A549 (cell line): ENCODE data around the gene FAM89A. TPM values are rescaled to one million over a fixed set of nuclear protein-coding genes. Genes with fewer than 3 reads are reported as not detected.

Experiments
- ATAC-seq, 2 experiments: fragments of 200-7000 bp in 1 of 2; fragments of >200 bp in 1 of 2; cut with Nextera tagmentation in 1 of 2; cut with Tn5 transposase in 1 of 2; 3 replicates each; pipeline versions ENCODE4 v1.8.0 to v1.9.1; 2018 to 2020; ENCODE audit warnings: mild to moderate bottlenecking in 1 of 2, moderate library complexity in 1 of 2
- CTCF ChIA-PET: fragments of 300-600 bp; sonication (Branson Sonifier 250); formaldehyde crosslinking; extraction: SDS; loops from one replicate; lab custom pipeline; 2021; ENCODE audit warnings: antibody characterized with exemption, inconsistent platforms; lab: Yijun Ruan, JAX
- POLR2A ChIA-PET: fragments of 350-600 bp; formaldehyde crosslinking; extraction: SDS; loops from one replicate; lab custom pipeline; 2021; ENCODE audit warnings: antibody characterized with exemption, inconsistent platforms; lab: Yijun Ruan, JAX
- DNase-seq, 2 experiments: peaks; one replicate each; pipeline versions ENCODE4 v3.0.0 to v3.0.0-alpha.2; 2011 to 2016; ENCODE audit warnings: low read depth in 1 of 2, low spot score in 1 of 2
- FAIRE-seq: peaks from 2 replicates; lab custom pipeline; 2011; peaks lifted over from hg19 to GRCh38; lab: Jason Lieb, UNC
- H3K27ac ChIP-seq, 2 experiments: fragments of >200 bp; sonication (Bioruptor Twin); formaldehyde crosslinking; 3 replicates each; pipeline ENCODE4 v1.5.1; 2016 to 2017
- H3K4me1 ChIP-seq: fragments of >200 bp; sonication (Bioruptor Twin); formaldehyde crosslinking; 3 replicates; pipeline ENCODE4 v1.6.1; 2016
- H3K4me2 ChIP-seq: fragments of >200 bp; sonication (Bioruptor Twin); formaldehyde crosslinking; 3 replicates; pipeline ENCODE4 v1.6.1; 2016
- H3K4me3 ChIP-seq: fragments of >200 bp; sonication (Bioruptor Twin); formaldehyde crosslinking; 3 replicates; pipeline ENCODE4 v1.5.1; 2016
- H3K9me3 ChIP-seq: fragments of >200 bp; sonication (Bioruptor Twin); formaldehyde crosslinking; 3 replicates; pipeline ENCODE4 v1.6.1; 2016
- ATOH8 ChIP-seq: fragments of 250-450 bp; sonication (Bioruptor Pico); IDR thresholded peaks from 2 replicates; pipeline ENCODE4 v1.5.0; 2020; ENCODE audit warnings: low read depth, mild to moderate bottlenecking, moderate library complexity
- BCL3 ChIP-seq: fragments of >200 bp; sonication (Bioruptor Twin); formaldehyde crosslinking; IDR thresholded peaks from 3 replicates; pipeline ENCODE4 v1.6.1; 2016
- CBX2 ChIP-seq: fragments of 200-600 bp; sonication (generic); IDR thresholded peaks from 2 replicates; pipeline ENCODE4 v1.6.1; 2016; ENCODE audit warnings: low read depth, mild to moderate bottlenecking, borderline replicate concordance
- CHD2 ChIP-seq: fragments of 150-350 bp; IDR thresholded peaks from 2 replicates; pipeline ENCODE4 v1.6.1; 2014; ENCODE audit warnings: low read length; ENCODE audit not compliant: partially characterized antibody
- CHD4 ChIP-seq: fragments of 200-600 bp; sonication (generic); IDR thresholded peaks from 2 replicates; pipeline ENCODE4 v1.6.1; 2016; ENCODE audit warnings: antibody characterized with exemption, mild to moderate bottlenecking, borderline replicate concordance
- EHMT2 ChIP-seq: fragments of 200-600 bp; sonication (generic); IDR thresholded peaks from 2 replicates; pipeline ENCODE4 v1.6.1; 2016; ENCODE audit warnings: antibody characterized with exemption, low read depth, mild to moderate bottlenecking, moderate library complexity
- GATA3 ChIP-seq: IDR thresholded peaks from 2 replicates; pipeline ENCODE4 v1.6.1; 2012; ENCODE audit warnings: borderline replicate concordance
- HES2 ChIP-seq: fragments of >200 bp; sonication (Bioruptor Twin); formaldehyde crosslinking; IDR thresholded peaks from 2 replicates; pipeline ENCODE4 v1.6.1; 2016
- HMGXB4 ChIP-seq: fragments of 250-450 bp; sonication (Bioruptor Pico); IDR thresholded peaks from 2 replicates; pipeline ENCODE4 v1.5.0; 2021; ENCODE audit warnings: mild to moderate bottlenecking, moderate library complexity, borderline replicate concordance
- JUNB ChIP-seq: fragments of >200 bp; sonication (Bioruptor Twin); formaldehyde crosslinking; IDR thresholded peaks from 2 replicates; pipeline ENCODE4 v1.6.1; 2016
- MAFK ChIP-seq: fragments of 450-650 bp; IDR thresholded peaks from 2 replicates; pipeline ENCODE4 v1.6.1; 2014; ENCODE audit not compliant: partially characterized antibody
- MAX ChIP-seq: IDR thresholded peaks from 2 replicates; pipeline ENCODE4 v1.6.1; 2012
- MYC ChIP-seq: IDR thresholded peaks from 2 replicates; pipeline ENCODE4 v1.6.1; 2012; ENCODE audit warnings: mild to moderate bottlenecking, inconsistent platforms, low read length, improper control_type of control experiment, borderline replicate concordance
- NFE2L2 ChIP-seq: fragments of 150-350 bp; conservative IDR thresholded peaks from 2 replicates; pipeline ENCODE4 v1.6.1; 2014; ENCODE audit warnings: low read length
- NPAS2 ChIP-seq: fragments of 250-450 bp; sonication (Bioruptor Pico); IDR thresholded peaks from 2 replicates; pipeline ENCODE4 v1.8.0; 2022; ENCODE audit warnings: mild to moderate bottlenecking, moderate library complexity, borderline replicate concordance
- NR3C1 ChIP-seq: fragments of >200 bp; sonication (Bioruptor Twin); formaldehyde crosslinking; IDR thresholded peaks from 3 replicates; pipeline ENCODE4 v1.6.1; 2017
- PBX3 ChIP-seq: IDR thresholded peaks from 2 replicates; pipeline ENCODE4 v1.6.1; 2012
- PHF8 ChIP-seq: fragments of 200-600 bp; sonication (generic); IDR thresholded peaks from 2 replicates; pipeline ENCODE4 v1.6.1; 2016; ENCODE audit warnings: low read depth, mild to moderate bottlenecking, antibody characterized with exemption, moderate library complexity, borderline replicate concordance
- POLR2A ChIP-seq: IDR thresholded peaks from 2 replicates; pipeline ENCODE4 v1.6.1; 2012; ENCODE audit warnings: mild to moderate bottlenecking, low read length
- POLR2AphosphoS2 ChIP-seq: conservative IDR thresholded peaks from 2 replicates; pipeline ENCODE4 v1.6.1; 2012; ENCODE audit warnings: low read length, improper control_type of control experiment, inconsistent platforms
- REST ChIP-seq: fragments of 200-600 bp; sonication (generic); IDR thresholded peaks from 2 replicates; pipeline ENCODE4 v1.6.1; 2016; ENCODE audit warnings: antibody characterized with exemption, mild to moderate bottlenecking, moderate library complexity
- TFCP2L1 ChIP-seq: fragments of 250-450 bp; sonication (Bioruptor Pico); IDR thresholded peaks from 2 replicates; pipeline ENCODE4 v1.5.0; 2021; ENCODE audit warnings: mild to moderate bottlenecking
- TP53 ChIP-seq: fragments of 250-450 bp; sonication (Bioruptor Pico); IDR thresholded peaks from 2 replicates; pipeline ENCODE4 v1.5.0; 2021; ENCODE audit warnings: mild to moderate bottlenecking, moderate library complexity
- ZNF302 ChIP-seq: fragments of 250-450 bp; sonication (Bioruptor Pico); IDR thresholded peaks from 2 replicates; pipeline ENCODE4 v1.9.0; 2021; ENCODE audit warnings: inconsistent platforms, mild to moderate bottlenecking, moderate library complexity
- WGBS: methylation state at CpG from one replicate; pipeline ENCODE4 v1.1.6; 2017; ENCODE audit errors: missing lambda C conversion rate; 5-methylcytosine and 5-hydroxymethylcytosine counted together
- polyA plus RNA-seq, 4 experiments: library from polyadenylated mRNA; depleted of rRNA in 3 of 4; stranded (reverse); fragments of >200 nt; fragmentation: RNase III in 1 of 4; extraction: RNeasy Plus Mini Kit Qiagen cat#74134 plus additional on column Dnase treatment in 1 of 4; gene quantifications; 2 replicates in 3 of 4; 3 replicates in 1 of 4; pipeline ENCODE4 v1.2.3, GENCODE V29; 2011 to 2017

FAM89A gene
- polyA plus RNA-seq, 2 of the 4 experiments (the other 2 are of a cell fraction), result 13.3 to 25.3 TPM

- TF ChIP-seq NR3C1 (no peak), ZNF302 (CRISPR knock-in tag) (no peak), MAFK (no peak), CHD4 (no peak), PHF8 (no peak), POLR2A (no peak), REST (no peak)
- FAIRE-seq (no peak), ATAC-seq (no peak), DNase-seq (no peak)
- ChIA-PET POLR2A (no interaction called here), CTCF (no interaction called here)
- Histone ChIP-seq H3K9me3 (no peaks in the 10 kb centered on the region), H3K4me3 (no peak overlapping the region), H3K4me2 (no peak overlapping the region), H3K27ac (no peak overlapping the region), H3K4me1 (peaks cover 14% of the 10 kb centered on the region)
- WGBS, result 95% methylated on average over 5 of the region's 5 CpGs
These were observed 3.6 kb downstream of the FAM89A start for GRCh38 chr1:231036416-231036815.

- Histone ChIP-seq H3K4me3 (no peak overlapping the region), H3K9me3 (no peaks in the 10 kb centered on the region), H3K4me2 (no peak overlapping the region), H3K27ac (no peak overlapping the region), H3K4me1 (peaks cover 11% of the 10 kb centered on the region)
- POLR2A ChIA-PET, result no interaction called here
- TF ChIP-seq CHD2, result no peak
- no peak for TF ChIP-seq PHF8
- TF ChIP-seq MYC, result no peak
- TF ChIP-seq POLR2AphosphoS2, result no peak
- TF ChIP-seq PBX3, result no peak
- FAIRE-seq, result no peak
- DNase-seq, result no peak
- WGBS, result 71% methylated on average over 1 of the region's 1 CpG
- CTCF ChIA-PET, result no interaction called here
- ATAC-seq, result no peak
These were observed 4.3 kb downstream of the FAM89A start for GRCh38 chr1:231035799-231036198.

GRCh38 chr1:231032963-231033362 is 7.1 kb downstream of the FAM89A start:
- WGBS, result 69% methylated on average over 7 of the region's 7 CpGs
- no peak overlapping the region for H3K27ac ChIP-seq
- H3K4me1 ChIP-seq, result no peaks in the 10 kb centered on the region
- DNase-seq, result no peak
- ATAC-seq, result no peak
- FAIRE-seq, result no peak
- ChIA-PET CTCF (interaction anchor here (1.2 to 1.3 kb wide), 2 partner anchors 12 to 54 kb away, joined by 3 to 4 read pairs; partner anchors contain the start of genes ARV1 and TTC13), POLR2A (no interaction called here)
- no peak overlapping the region for H3K4me2 ChIP-seq
- no peaks in the 10 kb centered on the region for H3K9me3 ChIP-seq
- TF ChIP-seq GATA3 (no peak), BCL3 (no peak), HMGXB4 (no peak), ATOH8 (no peak), JUNB (no peak), NFE2L2 (no peak), TP53 (CRISPR knock-in tag) (no peak), CHD2 (no peak), EHMT2 (no peak), NPAS2 (CRISPR knock-in tag) (no peak), MAX (no peak), HES2 (no peak), ZNF302 (CRISPR knock-in tag) (no peak), POLR2AphosphoS2 (no peak), CBX2 (no peak), TFCP2L1 (no peak)
- no peak overlapping the region for H3K4me3 ChIP-seq
